H1 (cell line): ENCODE data around the gene SPATA25. TPM values are rescaled to one million over a fixed set of nuclear protein-coding genes. Genes with fewer than 3 reads are reported as not detected.

Source experiments
- ASH2L ChIP-seq: fragments of 200-600, 300-600 bp; sonication (generic); IDR thresholded peaks from one replicate; pipeline ENCODE4 v1.7.1; 2017; ENCODE audit warnings: low read length
- BCL11A ChIP-seq, 2 experiments: IDR thresholded peaks; one replicate each; pipeline ENCODE4 v1.6.1; 2011; ENCODE audit warnings: low read depth in 2 of 2, low read length in 2 of 2, mild to moderate bottlenecking in 2 of 2
- BRCA1 ChIP-seq: IDR thresholded peaks from 2 replicates; pipeline ENCODE4 v1.6.1; 2012; ENCODE audit warnings: low read depth, low read length, improper control_type of control experiment
- CBX8 ChIP-seq: fragments of 300-800, 300-1000 bp; sonication (generic); IDR thresholded peaks from 2 replicates; pipeline ENCODE4 v1.7.1; 2016; ENCODE audit warnings: low read depth, low read length, borderline replicate concordance
- CHD1 ChIP-seq: IDR thresholded peaks from 2 replicates; pipeline ENCODE4 v1.6.1; 2012; ENCODE audit warnings: low read depth, low read length, improper control_type of control experiment
- CTCF ChIP-seq, 3 experiments: IDR thresholded peaks; 1 replicate in 2 of 3; 2 replicates in 1 of 3; pipeline versions ENCODE4 v1.5.1 to v1.6.1; 2011; ENCODE audit warnings: low read length in 3 of 3, mild to moderate bottlenecking in 3 of 3, inconsistent platforms in 2 of 3, low read depth in 1 of 3, moderate library complexity in 1 of 3; ENCODE audit not compliant: insufficient read depth in 1 of 3; ENCODE audit errors: control extremely low read depth in 1 of 3
- EZH2 ChIP-seq: fragments of 200-600 bp; sonication (generic); IDR thresholded peaks from 2 replicates; pipeline ENCODE4 v1.7.1; 2012; ENCODE audit warnings: low read depth, mild to moderate bottlenecking, moderate library complexity, low read length, inconsistent platforms; ENCODE audit not compliant: severe bottlenecking
- HDAC2 ChIP-seq, 2 experiments: fragments of 300-600 bp in 1 of 2; sonication (generic) in 1 of 2; IDR thresholded peaks; 2 replicates each; pipeline ENCODE4 v1.6.1; 2011 to 2012; ENCODE audit warnings: low read depth in 2 of 2, low read length in 2 of 2, mild to moderate bottlenecking in 2 of 2, moderate library complexity in 2 of 2, borderline replicate concordance in 1 of 2, inconsistent platforms in 1 of 2
- JUN ChIP-seq: IDR thresholded peaks from 2 replicates; pipeline ENCODE4 v1.6.1; 2011; ENCODE audit warnings: low read depth, mild to moderate bottlenecking, improper control_type of control experiment, low read length
- KDM5A ChIP-seq: fragments of 200-600 bp; IDR thresholded peaks from 2 replicates; pipeline ENCODE4 v1.7.1; 2012; ENCODE audit warnings: mild to moderate bottlenecking, low read length, inconsistent platforms, mixed read lengths
- MAFK ChIP-seq: IDR thresholded peaks from 2 replicates; pipeline ENCODE4 v1.6.1; 2012; ENCODE audit warnings: low read depth, mild to moderate bottlenecking, improper control_type of control experiment, low read length
- MAX ChIP-seq: IDR thresholded peaks from 2 replicates; pipeline ENCODE4 v1.6.1; 2012; ENCODE audit warnings: inconsistent platforms
- PHF8 ChIP-seq: fragments of 200-600 bp; sonication (generic); conservative IDR thresholded peaks from 2 replicates; pipeline ENCODE4 v1.7.1; 2012; ENCODE audit warnings: low read depth, mild to moderate bottlenecking, inconsistent platforms, low read length, moderate library complexity
- POLR2AphosphoS5 ChIP-seq: IDR thresholded peaks from 2 replicates; pipeline ENCODE4 v1.6.1; 2011; ENCODE audit warnings: low read depth, low read length
- RNF2 ChIP-seq: fragments of 200-900, 300-1000 bp; sonication (generic); IDR thresholded peaks from 2 replicates; pipeline ENCODE4 v1.7.1; 2016; ENCODE audit warnings: borderline replicate concordance, low read depth, mild to moderate bottlenecking, antibody characterized with exemption, low read length; ENCODE audit not compliant: poor library complexity, severe bottlenecking; ENCODE audit errors: missing control alignments
- SIN3A ChIP-seq, 2 experiments: IDR thresholded peaks in 1 of 2; conservative IDR thresholded peaks in 1 of 2; 2 replicates each; pipeline ENCODE4 v1.6.1; 2011 to 2012; ENCODE audit warnings: low read length in 2 of 2, improper control_type of control experiment in 1 of 2, low read depth in 1 of 2, mild to moderate bottlenecking in 1 of 2
- TBP ChIP-seq: IDR thresholded peaks from 2 replicates; pipeline ENCODE4 v1.6.1; 2011; ENCODE audit warnings: low read depth, low read length, improper control_type of control experiment
- TEAD4 ChIP-seq: IDR thresholded peaks from 2 replicates; pipeline ENCODE4 v1.6.1; 2012; ENCODE audit warnings: low read depth, low read length, inconsistent platforms, mixed read lengths
- YY1 ChIP-seq: IDR thresholded peaks from 2 replicates; pipeline ENCODE4 v1.6.1; 2011; ENCODE audit warnings: low read depth, mild to moderate bottlenecking, low read length
- ZNF274 ChIP-seq: IDR thresholded peaks from 2 replicates; pipeline ENCODE4 v1.7.0; 2012; ENCODE audit warnings: low read length, borderline replicate concordance; ENCODE audit errors: extremely low read depth
- polyA plus RNA-seq, 7 experiments: library from polyadenylated mRNA; depleted of rRNA in 3 of 7; stranded (reverse) in 5 of 7; unstranded in 2 of 7; fragments of >200 nt in 5 of 7; fragments of 200-250 nt in 2 of 7; gene quantifications; 1 replicate in 5 of 7; 2 replicates in 1 of 7; 4 replicates in 1 of 7; pipeline versions ENCODE4 v1.2.1 to v1.2.3, GENCODE V29; 2011 to 2013; ENCODE audit warnings: missing spikeins in 2 of 7, mixed read lengths in 2 of 7
- total RNA-seq: library from RNA; stranded (reverse); fragmentation: NEBNext Ultra II Directional; extraction: Animal tissue kit (Norgen Biotek cat#: 25700); gene quantifications from 2 replicates; pipeline ENCODE4 v1.2.1, GENCODE V29; 2021

SPATA25 gene
- total and polyA plus RNA-seq, 2 of the 8 experiments (the other 6 are each of a cell fraction or from before 2014, with no cell fraction given), result 2.0 to 3.0 TPM

- TF ChIP-seq CTCF (IDR thresholded peaks at IDR 0.05; ENCODE audit: control extremely low read depth in 1 of 3, insufficient read depth in 1 of 3, low read depth in 1 of 3, low read length in 3 of 3) (peak; percentile 62 to 89 (median 87)), TBP (peak; percentile 63), SIN3A (conservative IDR thresholded peaks at IDR 0.05 in 1 of 2, IDR thresholded peaks at IDR 0.05 in 1 of 2; ENCODE audit: low read depth in 1 of 2, low read length in 2 of 2) (peak in 1 of 2 experiments; percentile 68; a peak in 2 of 4 replicates), JUN (no peak), POLR2AphosphoS5 (peak; percentile 90), CHD1 (no peak), MAX (peak; percentile 98), TEAD4 (peak; percentile 67; the same call in 1 of the 2 replicates), CBX8 (no peak), MAFK (no peak), ZNF274 (no peak), BRCA1 (no peak), BCL11A (IDR thresholded peaks at IDR 0.05; ENCODE audit: low read depth in 2 of 2, low read length in 2 of 2) (no peak), YY1 (no peak; the same call in 1 of the 2 replicates), KDM5A (no peak), ASH2L (peak; percentile 53), EZH2 (no peak), HDAC2 (IDR thresholded peaks at IDR 0.05; ENCODE audit: borderline replicate concordance in 1 of 2, low read depth in 2 of 2, low read length in 2 of 2) (no peak; a peak in 1 of 4 replicates), RNF2 (no peak), PHF8 (0 out of 2 replicates have a peak, but pooled peaks have one; percentile 16)
These were observed 2.9 kb upstream of the SPATA25 start (continued) for GRCh38 chr20:45890077-45890984.
